H9 (cell line): ENCODE results near the gene DCPS. TPM values are rescaled to one million over a fixed set of nuclear protein-coding genes. Genes with fewer than 3 reads are reported as not detected.

Experiments used
- DNase-seq: peaks from one replicate; pipeline ENCODE4 v3.0.0-alpha.2; 2017
- H2AFZ ChIP-seq: one replicate; pipeline ENCODE4 v1.6.1; 2013; ENCODE audit warnings: mild to moderate bottlenecking, low read length, control low read depth, moderate library complexity
- H2AK5ac ChIP-seq: 2 replicates; pipeline ENCODE4 v1.6.1; 2013; ENCODE audit warnings: low read length, control low read depth, mixed read lengths; ENCODE audit not compliant: insufficient read length
- H2BK120ac ChIP-seq: one replicate; pipeline ENCODE4 v1.6.1; 2013; ENCODE audit warnings: low read depth, mild to moderate bottlenecking, low read length, control low read depth, inconsistent platforms; ENCODE audit not compliant: poor library complexity, severe bottlenecking
- H2BK12ac ChIP-seq: 2 replicates; pipeline ENCODE4 v1.6.1; 2013; ENCODE audit warnings: low read length, control low read depth, mixed read lengths, low read depth; ENCODE audit not compliant: insufficient read length
- H2BK15ac ChIP-seq: 2 replicates; pipeline ENCODE4 v1.6.1; 2013; ENCODE audit warnings: low read depth, low read length, control low read depth
- H2BK20ac ChIP-seq: one replicate; pipeline ENCODE4 v1.6.1; 2013; ENCODE audit warnings: low read depth, mild to moderate bottlenecking, low read length, control low read depth, inconsistent platforms; ENCODE audit not compliant: poor library complexity, severe bottlenecking
- H2BK5ac ChIP-seq: 2 replicates; pipeline ENCODE4 v1.6.1; 2013; ENCODE audit warnings: low read length, control low read depth, mixed read lengths; ENCODE audit not compliant: insufficient read length
- H3K14ac ChIP-seq: 2 replicates; pipeline ENCODE4 v1.6.1; 2013; ENCODE audit warnings: low read length, control low read depth; ENCODE audit not compliant: insufficient read depth
- H3K18ac ChIP-seq: 2 replicates; pipeline ENCODE4 v1.6.1; 2013; ENCODE audit warnings: low read depth, mild to moderate bottlenecking, mixed read lengths, low read length, control low read depth; ENCODE audit not compliant: insufficient read length
- H3K23ac ChIP-seq: 2 replicates; pipeline ENCODE4 v1.6.1; 2013; ENCODE audit warnings: low read length, control low read depth, mixed read lengths, low read depth; ENCODE audit not compliant: insufficient read length
- H3K23me2 ChIP-seq: 2 replicates; pipeline ENCODE4 v1.6.1; 2013; ENCODE audit warnings: low read depth, mild to moderate bottlenecking, mixed read lengths, low read length, control low read depth; ENCODE audit not compliant: insufficient read length, poor library complexity, severe bottlenecking
- H3K27ac ChIP-seq: 2 replicates; pipeline ENCODE4 v1.5.1; 2013; ENCODE audit warnings: low read length, control low read depth, mixed read lengths, low read depth; ENCODE audit not compliant: insufficient read length
- H3K27me3 ChIP-seq: 2 replicates; pipeline ENCODE4 v1.6.1; 2013; ENCODE audit warnings: low read length, control low read depth, inconsistent platforms; ENCODE audit not compliant: insufficient read depth
- H3K4ac ChIP-seq: 2 replicates; pipeline ENCODE4 v1.6.1; 2013; ENCODE audit warnings: low read depth, mild to moderate bottlenecking, control low read depth, inconsistent platforms, low read length, moderate library complexity
- H3K4me1 ChIP-seq: 2 replicates; pipeline ENCODE4 v1.6.1; 2013; ENCODE audit warnings: low read length, control low read depth, inconsistent platforms; ENCODE audit not compliant: insufficient read depth
- H3K4me2 ChIP-seq: 2 replicates; pipeline ENCODE4 v1.6.1; 2013; ENCODE audit warnings: low read length, control low read depth, mixed read lengths; ENCODE audit not compliant: insufficient read length, insufficient read depth
- H3K56ac ChIP-seq: 2 replicates; pipeline ENCODE4 v1.6.1; 2013; ENCODE audit warnings: low read depth, mild to moderate bottlenecking, mixed read lengths, low read length, control low read depth; ENCODE audit not compliant: insufficient read length
- H3K79me1 ChIP-seq: 2 replicates; pipeline ENCODE4 v1.6.1; 2013; ENCODE audit warnings: low read depth, mild to moderate bottlenecking, moderate library complexity, low read length, control low read depth, inconsistent platforms; ENCODE audit not compliant: insufficient read depth, poor library complexity, severe bottlenecking
- H3K79me2 ChIP-seq: 2 replicates; pipeline ENCODE4 v1.6.1; 2013; ENCODE audit warnings: low read length, control low read depth, inconsistent platforms; ENCODE audit not compliant: insufficient read depth
- H3K9ac ChIP-seq: 2 replicates; pipeline ENCODE4 v1.6.1; 2013; ENCODE audit warnings: low read length, control low read depth, mixed read lengths; ENCODE audit not compliant: insufficient read length; ENCODE audit errors: extremely low read depth
- H3K9me3 ChIP-seq: one replicate; pipeline ENCODE4 v1.6.1; 2013; ENCODE audit warnings: low read depth, low read length, inconsistent platforms; ENCODE audit not compliant: control insufficient read depth
- H3T11ph ChIP-seq: one replicate; pipeline ENCODE4 v1.6.1; 2013; ENCODE audit warnings: mild to moderate bottlenecking, low read length, control low read depth, inconsistent platforms
- H4K20me1 ChIP-seq: one replicate; pipeline ENCODE4 v1.6.1; 2013; ENCODE audit not compliant: control insufficient read depth, insufficient read length, insufficient read depth
- H4K5ac ChIP-seq: 2 replicates; pipeline ENCODE4 v1.6.1; 2013; ENCODE audit warnings: low read depth, mild to moderate bottlenecking, mixed read lengths, low read length, control low read depth; ENCODE audit not compliant: insufficient read length
- H4K8ac ChIP-seq: replicated peaks from 2 replicates; pipeline ENCODE4 v1.6.1; 2013; ENCODE audit warnings: low read length, control low read depth, mixed read lengths, low read depth; ENCODE audit not compliant: insufficient read length
- H4K91ac ChIP-seq: 2 replicates; pipeline ENCODE4 v1.6.1; 2013; ENCODE audit warnings: low read depth, mild to moderate bottlenecking, moderate library complexity, mixed read lengths, low read length, control low read depth; ENCODE audit not compliant: insufficient read length
- H3K27ac Mint-ChIP-seq, 3 experiments: 2 replicates in 2 of 3; 3 replicates in 1 of 3; pipeline ENCODE4 v1.8.0; 2020 to 2021; ENCODE audit warnings: mixed read lengths in 3 of 3, mild to moderate bottlenecking in 1 of 3, moderate library complexity in 1 of 3
- H3K27me3 Mint-ChIP-seq: 2 replicates; pipeline ENCODE4 v1.8.0; 2021; ENCODE audit warnings: low read depth, mild to moderate bottlenecking, moderate library complexity, mixed read lengths
- H3K36me3 Mint-ChIP-seq, 3 experiments: 2 replicates in 2 of 3; 3 replicates in 1 of 3; pipeline ENCODE4 v1.8.0; 2020 to 2021; ENCODE audit warnings: low read depth in 3 of 3, mixed read lengths in 3 of 3; ENCODE audit not compliant: insufficient read depth in 1 of 3
- H3K4me1 Mint-ChIP-seq, 2 experiments: 2 replicates each; pipeline ENCODE4 v1.8.0; 2020; ENCODE audit warnings: mixed read lengths in 2 of 2
- H3K4me3 Mint-ChIP-seq, 2 experiments: 2 replicates in 1 of 2; 3 replicates in 1 of 2; pipeline ENCODE4 v1.8.0; 2020 to 2021; ENCODE audit warnings: mild to moderate bottlenecking in 2 of 2, mixed read lengths in 2 of 2, moderate library complexity in 1 of 2
- H3K9me3 Mint-ChIP-seq, 2 experiments: 2 replicates in 1 of 2; 3 replicates in 1 of 2; pipeline ENCODE4 v1.8.0; 2020; ENCODE audit warnings: mild to moderate bottlenecking in 2 of 2, mixed read lengths in 2 of 2, moderate library complexity in 1 of 2
- WGBS: extraction: QIAGEN DNeasy Blood & Tissue Kit; methylation state at CpG from one replicate; pipeline ENCODE4 v1.1.7; 2013; ENCODE audit warnings: missing lambda C conversion rate, low lambda C conversion rate, mixed read lengths; ENCODE audit not compliant: insufficient read length; ENCODE audit errors: extremely low coverage; 5-methylcytosine and 5-hydroxymethylcytosine counted together
- total RNA-seq: library from RNA; stranded (reverse); gene quantifications from 2 replicates; pipeline ENCODE4 v1.2.1, GENCODE V29; 2021
- TF ChIP-seq, protein P1 (sequence below): fragments of 200-600 bp; sonication (generic); conservative IDR thresholded peaks from 3 replicates; pipeline ENCODE4 v1.8.0; 2021; ENCODE audit warnings: antibody characterized with exemption, mild to moderate bottlenecking

DCPS gene
- total RNA-seq, 1 experiment from 2014 or later: 27.7 TPM

DNA sequence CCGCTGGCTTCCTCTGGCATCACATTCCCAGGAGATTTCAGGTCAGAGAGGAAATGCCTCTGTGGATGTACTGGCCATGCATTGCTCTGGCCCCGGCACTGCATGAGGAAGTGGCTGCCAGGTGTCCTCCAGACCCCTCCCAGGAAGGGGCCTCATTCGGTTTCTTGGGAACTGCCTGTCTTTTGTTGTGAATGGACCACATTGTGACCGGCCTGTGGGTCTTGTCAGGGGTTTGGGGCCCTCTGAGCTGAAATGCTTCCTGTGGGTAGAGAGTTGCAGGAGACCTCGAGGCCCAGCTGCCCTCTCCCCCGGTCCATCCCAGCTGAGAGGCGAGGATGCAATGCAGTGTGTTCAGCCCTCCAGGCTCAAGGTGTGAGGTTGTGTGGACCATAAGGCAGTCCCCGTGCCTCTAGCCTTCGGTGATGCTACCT lies 32.8 kb downstream of the DCPS start:
- H3K79me2 ChIP-seq: no peaks in the 10 kb centered on the region
- H2AK5ac ChIP-seq: no peak overlapping the region
- no peak overlapping the region for H2BK5ac ChIP-seq
- peak; percentile 65 for DNase-seq
- no peak overlapping the region for H3T11ph ChIP-seq
- H3K9me3 Mint-ChIP-seq: no peaks in the 10 kb centered on the region
- H3K27me3 Mint-ChIP-seq: no peaks in the 10 kb centered on the region
- H4K20me1 ChIP-seq: peaks cover 3% of the 10 kb centered on the region
- no peak overlapping the region for H2BK120ac ChIP-seq
- no peak overlapping the region for H2AFZ ChIP-seq
- no peaks in the 10 kb centered on the region for H3K9me3 ChIP-seq
- H4K5ac ChIP-seq: no peak overlapping the region
- no peak overlapping the region for H2BK15ac ChIP-seq
- H3K4ac ChIP-seq: no peak overlapping the region
- TF ChIP-seq, protein P1, sequence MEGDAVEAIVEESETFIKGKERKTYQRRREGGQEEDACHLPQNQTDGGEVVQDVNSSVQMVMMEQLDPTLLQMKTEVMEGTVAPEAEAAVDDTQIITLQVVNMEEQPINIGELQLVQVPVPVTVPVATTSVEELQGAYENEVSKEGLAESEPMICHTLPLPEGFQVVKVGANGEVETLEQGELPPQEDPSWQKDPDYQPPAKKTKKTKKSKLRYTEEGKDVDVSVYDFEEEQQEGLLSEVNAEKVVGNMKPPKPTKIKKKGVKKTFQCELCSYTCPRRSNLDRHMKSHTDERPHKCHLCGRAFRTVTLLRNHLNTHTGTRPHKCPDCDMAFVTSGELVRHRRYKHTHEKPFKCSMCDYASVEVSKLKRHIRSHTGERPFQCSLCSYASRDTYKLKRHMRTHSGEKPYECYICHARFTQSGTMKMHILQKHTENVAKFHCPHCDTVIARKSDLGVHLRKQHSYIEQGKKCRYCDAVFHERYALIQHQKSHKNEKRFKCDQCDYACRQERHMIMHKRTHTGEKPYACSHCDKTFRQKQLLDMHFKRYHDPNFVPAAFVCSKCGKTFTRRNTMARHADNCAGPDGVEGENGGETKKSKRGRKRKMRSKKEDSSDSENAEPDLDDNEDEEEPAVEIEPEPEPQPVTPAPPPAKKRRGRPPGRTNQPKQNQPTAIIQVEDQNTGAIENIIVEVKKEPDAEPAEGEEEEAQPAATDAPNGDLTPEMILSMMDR: no peak
- H4K8ac ChIP-seq: no peak overlapping the region
- H3K36me3 Mint-ChIP-seq: peaks cover 13 to 52% (median 39%) of the 10 kb centered on the region in 3 experiments; a peak in 6 of 7 replicates
- no CpG with 5 or more reads among the region's 9 CpGs for WGBS
- no peaks in the 10 kb centered on the region for H3K79me1 ChIP-seq
- H3K14ac ChIP-seq: no peak overlapping the region
- peak overlapping the region; percentile 10 to 76 (median 45); a peak in 4 of 7 replicates for H3K27ac Mint-ChIP-seq
- no peak overlapping the region for H2BK12ac ChIP-seq
- H3K4me1 ChIP-seq: no peaks in the 10 kb centered on the region; the same call in 1 of the 2 replicates
- no peaks in the 10 kb centered on the region for H3K23me2 ChIP-seq
- H3K4me2 ChIP-seq: no peak overlapping the region
- no peak overlapping the region for H4K91ac ChIP-seq
- H3K4me3 Mint-ChIP-seq: no peak overlapping the region; a peak in 1 of 5 replicates
- H2BK20ac ChIP-seq: no peak overlapping the region
- H3K9ac ChIP-seq: no peak overlapping the region
- H3K27ac ChIP-seq: no peak overlapping the region
- no peak overlapping the region for H3K18ac ChIP-seq
- H3K27me3 ChIP-seq: no peaks in the 10 kb centered on the region
- no peak overlapping the region for H3K23ac ChIP-seq
- peaks cover 18 to 20% of the 10 kb centered on the region in 2 experiments for H3K4me1 Mint-ChIP-seq
- H3K56ac ChIP-seq: no peak overlapping the region
